Activated CD8-positive, alpha-beta T cell treated with anti-CD3 and anti-CD28 coated beads for 36 hours (primary cell): ENCODE measurements around the gene APOL2. TPM values are rescaled to one million over a fixed set of nuclear protein-coding genes. Genes with fewer than 3 reads are reported as not detected.
"Not testable (repeated sequence)": the region's sequence is repeated elsewhere in the genome, so short reads cannot be mapped to it uniquely, and the experiment has no call there.

ENCODE experiments used
- ATAC-seq: fragments of 200-7000 bp; cut with Tn5 transposase; one replicate; pipeline ENCODE4 v1.10.0; 2021; ENCODE audit warnings: mild to moderate bottlenecking, moderate library complexity
- CTCF ChIA-PET: fragments of 350-600 bp; sonication (Branson Sonifier 250); formaldehyde crosslinking; loops from one replicate; lab custom pipeline; 2021; ENCODE audit warnings: antibody characterized with exemption; lab: Charles Lee
- POLR2A ChIA-PET: fragments of 350-600 bp; sonication (Branson Sonifier 250); formaldehyde crosslinking; loops from one replicate; lab custom pipeline; 2021; ENCODE audit warnings: antibody characterized with exemption; lab: Charles Lee
- DNase-seq: peaks from one replicate; pipeline ENCODE4 v3.0.0-alpha.2; 2020
- H3K27ac Mint-ChIP-seq: one replicate; pipeline ENCODE4 v1.8.0; 2021; ENCODE audit warnings: mild to moderate bottlenecking, mixed read lengths
- H3K27me3 Mint-ChIP-seq: one replicate; pipeline ENCODE4 v1.8.0; 2021; ENCODE audit warnings: mixed read lengths
- H3K36me3 Mint-ChIP-seq: one replicate; pipeline ENCODE4 v1.8.0; 2021; ENCODE audit warnings: low read depth, mixed read lengths
- H3K4me1 Mint-ChIP-seq: one replicate; pipeline ENCODE4 v1.8.0; 2021; ENCODE audit warnings: low read depth, mixed read lengths
- H3K4me3 Mint-ChIP-seq: one replicate; pipeline ENCODE4 v1.8.0; 2021; ENCODE audit warnings: mild to moderate bottlenecking, moderate library complexity, mixed read lengths
- H3K9me3 Mint-ChIP-seq: one replicate; pipeline ENCODE4 v1.8.0; 2021; ENCODE audit warnings: mixed read lengths
- CTCF ChIP-seq: fragments of 200-600 bp; IDR thresholded peaks from one replicate; pipeline ENCODE4 v1.8.0; 2022; ENCODE audit warnings: antibody characterized with exemption, mild to moderate bottlenecking
- intact Hi-C: fragments of 100-400 bp; cut with micrococcal nuclease; formaldehyde crosslinking; loops from one replicate; pipeline ENCODE4 v1.10.0; 2022
- total RNA-seq, 2 experiments: library from RNA; stranded (reverse); gene quantifications; one replicate each; pipeline ENCODE4 v1.2.3, GENCODE V29; 2021

The APOL2 gene
- total RNA-seq, 2 experiments from 2014 or later: 45.4 to 49.7 TPM

DNA sequence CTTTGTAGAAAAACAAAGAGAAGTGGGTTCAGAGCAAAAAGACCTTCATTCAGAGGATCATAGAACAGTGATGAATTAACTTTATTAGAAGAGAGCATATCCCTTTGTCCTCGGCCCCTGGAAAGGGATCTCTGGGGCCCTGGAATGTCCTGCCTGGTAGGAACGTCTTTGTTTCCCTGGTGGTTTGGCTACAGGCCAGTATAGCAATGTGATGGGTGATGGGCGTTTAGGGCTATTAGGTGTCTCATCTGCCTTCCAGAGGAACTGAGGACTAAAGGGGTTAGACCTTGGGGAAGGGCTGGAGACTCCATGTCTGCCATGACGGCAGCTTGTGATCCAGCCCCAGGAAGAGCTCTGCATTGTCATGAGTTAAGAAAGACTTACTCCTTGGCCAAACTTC is 46.8 kb downstream of the APOL2 start:
- Mint-ChIP-seq H3K4me3 (no peak overlapping the region), H3K36me3 (no peaks in the 10 kb centered on the region), H3K27ac (no peak overlapping the region), H3K27me3 (no peaks in the 10 kb centered on the region), H3K9me3 (no peaks in the 10 kb centered on the region), H3K4me1 (peaks cover 16% of the 10 kb centered on the region)
- intact Hi-C loops: no loop called here
- TF ChIP-seq CTCF: no peak
- ATAC-seq (no peak), DNase-seq (no peak)
- ChIA-PET POLR2A (no interaction called here), CTCF (interaction anchor here (0.8 to 2.0 kb wide), 4 partner anchors 12 to 294 kb away, joined by 3 to 9 read pairs (median 4); no protein-coding TSS in a partner anchor)

DNA sequence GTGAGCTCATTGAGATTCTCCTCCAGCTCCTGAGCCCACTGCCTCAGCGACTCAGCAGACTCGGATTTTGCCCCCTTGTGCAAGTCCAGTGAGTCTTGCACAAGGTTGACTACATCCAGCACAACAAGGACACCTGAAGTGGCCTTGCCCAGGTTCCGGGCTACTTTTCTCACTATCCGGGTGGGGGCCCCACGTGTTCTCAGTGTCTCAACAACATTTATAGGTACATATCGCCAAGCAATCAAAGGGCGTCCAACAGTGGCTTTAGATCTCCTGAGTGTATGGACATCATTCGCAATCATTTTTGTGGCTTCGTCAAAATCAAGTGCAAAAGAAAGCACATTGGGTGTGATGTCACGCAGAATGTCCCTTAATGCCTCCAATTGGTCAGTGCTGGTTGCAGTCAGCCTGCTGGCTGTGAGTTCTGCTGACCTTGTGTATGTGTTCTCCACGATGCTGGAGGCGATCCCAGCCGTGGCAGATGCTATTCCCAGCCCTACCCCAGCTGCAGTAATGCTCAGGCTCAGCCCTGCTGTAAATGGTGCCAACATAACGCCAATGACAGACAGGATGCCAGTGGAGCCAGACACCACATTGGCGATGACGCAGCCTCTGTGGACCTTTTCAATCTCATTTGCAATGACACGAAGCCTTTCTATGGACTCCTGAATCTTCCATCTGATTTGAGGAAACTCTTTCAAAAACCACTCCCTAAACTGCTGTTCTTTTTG is 48.1 kb downstream of the APOL2 start:
- Mint-ChIP-seq H3K4me1 (peaks cover 7% of the 10 kb centered on the region), H3K4me3 (no peak overlapping the region), H3K27ac (no peak overlapping the region), H3K27me3 (no peaks in the 10 kb centered on the region), H3K9me3 (no peaks in the 10 kb centered on the region), H3K36me3 (no peaks in the 10 kb centered on the region)
- ATAC-seq (no peak), DNase-seq (no peak)
- intact Hi-C loops: no loop called here
- ChIA-PET CTCF (interaction anchor here (0.9 to 2.0 kb wide), 4 partner anchors 11 to 125 kb away, joined by 3 to 9 read pairs (median 4); no protein-coding TSS in a partner anchor), POLR2A (interaction anchor here (0.6 kb wide), 1 partner anchor 66 kb away, joined by 3 read pairs; no protein-coding TSS in a partner anchor)
- TF ChIP-seq CTCF: no peak

DNA sequence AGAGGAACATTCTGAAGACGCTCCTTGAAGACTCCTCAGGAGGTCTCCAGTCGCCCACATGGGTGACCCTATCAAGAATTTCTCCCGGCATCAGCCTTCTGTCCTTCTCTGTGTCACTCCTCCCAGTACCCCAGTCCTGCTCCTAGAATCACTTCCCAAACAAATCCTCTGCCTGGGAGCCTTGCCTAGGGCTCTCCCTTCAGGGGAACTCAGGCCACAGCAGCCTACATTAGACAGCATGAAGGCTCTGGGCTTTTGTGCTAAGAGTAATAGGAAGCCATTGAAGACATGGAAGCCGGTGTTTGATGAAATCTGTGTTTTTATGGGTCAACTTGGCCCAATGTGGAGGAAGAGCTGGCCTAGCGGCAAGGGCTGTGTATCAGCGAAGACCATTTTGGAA is 51.5 kb downstream of the APOL2 start:
- H3K36me3 Mint-ChIP-seq, H3K4me3 Mint-ChIP-seq, ATAC-seq, POLR2A ChIA-PET, H3K4me1 Mint-ChIP-seq, H3K27ac Mint-ChIP-seq, H3K9me3 Mint-ChIP-seq, intact Hi-C loops, DNase-seq, H3K27me3 Mint-ChIP-seq: not testable (repeated sequence)
- CTCF ChIA-PET: interaction anchor here (1.4 kb wide), 1 partner anchor 16 kb away, joined by 4 read pairs; no protein-coding TSS in a partner anchor

DNA sequence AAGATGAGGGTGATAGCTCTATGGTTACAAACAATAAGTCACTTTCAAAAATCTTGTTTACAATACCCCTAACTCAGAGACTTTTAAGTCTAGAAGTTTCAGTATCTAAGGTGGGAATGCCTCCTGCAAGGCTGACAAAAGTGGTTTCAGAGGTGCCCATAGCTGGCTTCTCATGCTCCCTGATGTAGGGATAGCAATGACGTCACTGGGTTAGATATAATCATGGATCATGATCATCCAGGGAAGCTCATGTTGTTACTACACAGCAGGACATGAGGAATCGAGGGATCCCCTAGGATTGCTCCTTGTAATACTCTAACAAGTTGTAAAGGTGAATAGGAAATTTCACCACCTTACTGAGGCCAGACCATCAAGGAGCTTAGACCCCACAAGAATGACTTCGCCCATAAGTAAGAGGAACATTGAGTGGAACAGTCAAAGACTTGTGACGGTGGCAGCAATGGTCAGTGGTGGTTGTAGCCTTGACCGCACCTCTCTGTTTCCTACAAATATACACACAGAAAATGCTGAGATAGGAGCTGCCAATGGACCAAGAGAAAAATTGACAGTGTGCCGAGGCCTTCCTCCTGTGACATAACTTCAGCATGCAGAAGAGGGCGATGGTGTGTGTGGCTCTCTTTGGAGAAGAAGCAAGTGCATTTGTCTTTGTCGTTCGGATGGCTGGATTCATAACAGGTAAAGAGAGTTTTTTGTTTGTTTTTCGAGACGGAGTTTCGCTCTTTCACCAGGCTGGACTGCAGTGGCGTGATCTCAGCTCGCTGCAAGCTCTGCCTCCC is 53.3 kb downstream of the APOL2 start:
- intact Hi-C loops: no loop called here
- no peaks in the 10 kb centered on the region for H3K27me3 Mint-ChIP-seq
- CTCF ChIA-PET: interaction anchor here (1.0 to 2.1 kb wide), 8 partner anchors 9 to 300 kb away, joined by 3 to 8 read pairs (median 4); no protein-coding TSS in a partner anchor
- no peaks in the 10 kb centered on the region for H3K9me3 Mint-ChIP-seq
- TF ChIP-seq CTCF: no peak
- no peak overlapping the region for H3K27ac Mint-ChIP-seq
- POLR2A ChIA-PET: interaction anchor here (0.7 kb wide), 1 partner anchor 35 kb away, joined by 3 read pairs; no protein-coding TSS in a partner anchor
- H3K36me3 Mint-ChIP-seq: no peaks in the 10 kb centered on the region
- ATAC-seq: no peak
- no peak for DNase-seq
- no peak overlapping the region for H3K4me3 Mint-ChIP-seq
- H3K4me1 Mint-ChIP-seq: no peaks in the 10 kb centered on the region

DNA sequence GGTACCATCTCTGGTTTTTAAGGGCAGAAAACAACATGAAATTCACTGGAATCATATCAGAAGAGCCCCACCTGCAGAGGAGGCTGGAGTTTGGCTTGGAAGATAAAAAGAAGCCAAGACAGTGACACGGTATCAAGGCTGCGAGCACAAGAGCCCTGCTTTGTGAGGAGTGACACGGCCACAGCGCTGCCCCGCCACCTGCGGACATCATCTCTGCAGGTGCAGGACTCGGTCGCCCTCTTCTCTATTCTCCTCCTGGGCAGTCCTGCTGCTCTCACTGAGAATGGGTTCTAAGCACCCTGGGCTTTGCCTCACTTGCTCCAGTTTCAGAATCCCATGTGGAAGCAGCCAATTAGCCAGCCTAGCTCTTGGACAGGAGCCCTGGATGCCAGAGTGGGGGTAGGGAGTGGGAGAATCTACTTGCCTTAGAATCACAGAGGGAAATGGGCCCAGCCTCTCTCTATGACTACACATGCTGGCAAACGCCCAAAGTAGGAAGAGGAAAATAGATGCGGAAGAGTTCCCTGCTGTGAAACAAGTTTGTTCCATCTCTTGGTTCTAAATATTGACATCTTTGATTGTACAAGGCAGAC is 54.8 kb downstream of the APOL2 start:
- ATAC-seq (no peak), DNase-seq (no peak)
- ChIA-PET POLR2A (no interaction called here), CTCF (interaction anchor here (8.5 kb wide), 1 partner anchor 41 kb away, joined by 115 read pairs; no protein-coding TSS in a partner anchor)
- Mint-ChIP-seq H3K27me3 (no peaks in the 10 kb centered on the region), H3K4me1 (peaks cover 4% of the 10 kb centered on the region), H3K9me3 (no peaks in the 10 kb centered on the region), H3K27ac (no peak overlapping the region), H3K4me3 (no peak overlapping the region), H3K36me3 (no peaks in the 10 kb centered on the region)
- intact Hi-C loops: no loop called here
- no peak for TF ChIP-seq CTCF
